H9 (cell line): ENCODE data around the gene ZNF430. TPM values are rescaled to one million over a fixed set of nuclear protein-coding genes. Genes with fewer than 3 reads are reported as not detected.
"Not testable (repeated sequence)": the region's sequence is repeated elsewhere in the genome, so short reads cannot be mapped to it uniquely, and the experiment has no call there.

Source experiments
- DNase-seq: peaks from one replicate; pipeline ENCODE4 v3.0.0-alpha.2; 2017
- H2AFZ ChIP-seq: one replicate; pipeline ENCODE4 v1.6.1; 2013; ENCODE audit warnings: mild to moderate bottlenecking, low read length, control low read depth, moderate library complexity
- H2AK5ac ChIP-seq: 2 replicates; pipeline ENCODE4 v1.6.1; 2013; ENCODE audit warnings: low read length, control low read depth, mixed read lengths; ENCODE audit not compliant: insufficient read length
- H2BK120ac ChIP-seq: one replicate; pipeline ENCODE4 v1.6.1; 2013; ENCODE audit warnings: low read depth, mild to moderate bottlenecking, low read length, control low read depth, inconsistent platforms; ENCODE audit not compliant: poor library complexity, severe bottlenecking
- H2BK12ac ChIP-seq: 2 replicates; pipeline ENCODE4 v1.6.1; 2013; ENCODE audit warnings: low read length, control low read depth, mixed read lengths, low read depth; ENCODE audit not compliant: insufficient read length
- H2BK15ac ChIP-seq: 2 replicates; pipeline ENCODE4 v1.6.1; 2013; ENCODE audit warnings: low read depth, low read length, control low read depth
- H2BK20ac ChIP-seq: one replicate; pipeline ENCODE4 v1.6.1; 2013; ENCODE audit warnings: low read depth, mild to moderate bottlenecking, low read length, control low read depth, inconsistent platforms; ENCODE audit not compliant: poor library complexity, severe bottlenecking
- H2BK5ac ChIP-seq: 2 replicates; pipeline ENCODE4 v1.6.1; 2013; ENCODE audit warnings: low read length, control low read depth, mixed read lengths; ENCODE audit not compliant: insufficient read length
- H3K14ac ChIP-seq: 2 replicates; pipeline ENCODE4 v1.6.1; 2013; ENCODE audit warnings: low read length, control low read depth; ENCODE audit not compliant: insufficient read depth
- H3K18ac ChIP-seq: 2 replicates; pipeline ENCODE4 v1.6.1; 2013; ENCODE audit warnings: low read depth, mild to moderate bottlenecking, mixed read lengths, low read length, control low read depth; ENCODE audit not compliant: insufficient read length
- H3K23ac ChIP-seq: 2 replicates; pipeline ENCODE4 v1.6.1; 2013; ENCODE audit warnings: low read length, control low read depth, mixed read lengths, low read depth; ENCODE audit not compliant: insufficient read length
- H3K23me2 ChIP-seq: 2 replicates; pipeline ENCODE4 v1.6.1; 2013; ENCODE audit warnings: low read depth, mild to moderate bottlenecking, mixed read lengths, low read length, control low read depth; ENCODE audit not compliant: insufficient read length, poor library complexity, severe bottlenecking
- H3K27ac ChIP-seq: 2 replicates; pipeline ENCODE4 v1.5.1; 2013; ENCODE audit warnings: low read length, control low read depth, mixed read lengths, low read depth; ENCODE audit not compliant: insufficient read length
- H3K27me3 ChIP-seq: 2 replicates; pipeline ENCODE4 v1.6.1; 2013; ENCODE audit warnings: low read length, control low read depth, inconsistent platforms; ENCODE audit not compliant: insufficient read depth
- H3K4ac ChIP-seq: 2 replicates; pipeline ENCODE4 v1.6.1; 2013; ENCODE audit warnings: low read depth, mild to moderate bottlenecking, control low read depth, inconsistent platforms, low read length, moderate library complexity
- H3K4me1 ChIP-seq: 2 replicates; pipeline ENCODE4 v1.6.1; 2013; ENCODE audit warnings: low read length, control low read depth, inconsistent platforms; ENCODE audit not compliant: insufficient read depth
- H3K4me2 ChIP-seq: 2 replicates; pipeline ENCODE4 v1.6.1; 2013; ENCODE audit warnings: low read length, control low read depth, mixed read lengths; ENCODE audit not compliant: insufficient read length, insufficient read depth
- H3K56ac ChIP-seq: 2 replicates; pipeline ENCODE4 v1.6.1; 2013; ENCODE audit warnings: low read depth, mild to moderate bottlenecking, mixed read lengths, low read length, control low read depth; ENCODE audit not compliant: insufficient read length
- H3K79me1 ChIP-seq: 2 replicates; pipeline ENCODE4 v1.6.1; 2013; ENCODE audit warnings: low read depth, mild to moderate bottlenecking, moderate library complexity, low read length, control low read depth, inconsistent platforms; ENCODE audit not compliant: insufficient read depth, poor library complexity, severe bottlenecking
- H3K79me2 ChIP-seq: 2 replicates; pipeline ENCODE4 v1.6.1; 2013; ENCODE audit warnings: low read length, control low read depth, inconsistent platforms; ENCODE audit not compliant: insufficient read depth
- H3K9ac ChIP-seq: 2 replicates; pipeline ENCODE4 v1.6.1; 2013; ENCODE audit warnings: low read length, control low read depth, mixed read lengths; ENCODE audit not compliant: insufficient read length; ENCODE audit errors: extremely low read depth
- H3K9me3 ChIP-seq: one replicate; pipeline ENCODE4 v1.6.1; 2013; ENCODE audit warnings: low read depth, low read length, inconsistent platforms; ENCODE audit not compliant: control insufficient read depth
- H3T11ph ChIP-seq: one replicate; pipeline ENCODE4 v1.6.1; 2013; ENCODE audit warnings: mild to moderate bottlenecking, low read length, control low read depth, inconsistent platforms
- H4K20me1 ChIP-seq: one replicate; pipeline ENCODE4 v1.6.1; 2013; ENCODE audit not compliant: control insufficient read depth, insufficient read length, insufficient read depth
- H4K5ac ChIP-seq: 2 replicates; pipeline ENCODE4 v1.6.1; 2013; ENCODE audit warnings: low read depth, mild to moderate bottlenecking, mixed read lengths, low read length, control low read depth; ENCODE audit not compliant: insufficient read length
- H4K8ac ChIP-seq: replicated peaks from 2 replicates; pipeline ENCODE4 v1.6.1; 2013; ENCODE audit warnings: low read length, control low read depth, mixed read lengths, low read depth; ENCODE audit not compliant: insufficient read length
- H4K91ac ChIP-seq: 2 replicates; pipeline ENCODE4 v1.6.1; 2013; ENCODE audit warnings: low read depth, mild to moderate bottlenecking, moderate library complexity, mixed read lengths, low read length, control low read depth; ENCODE audit not compliant: insufficient read length
- H3K27ac Mint-ChIP-seq, 3 experiments: 2 replicates in 2 of 3; 3 replicates in 1 of 3; pipeline ENCODE4 v1.8.0; 2020 to 2021; ENCODE audit warnings: mixed read lengths in 3 of 3, mild to moderate bottlenecking in 1 of 3, moderate library complexity in 1 of 3
- H3K27me3 Mint-ChIP-seq: 2 replicates; pipeline ENCODE4 v1.8.0; 2021; ENCODE audit warnings: low read depth, mild to moderate bottlenecking, moderate library complexity, mixed read lengths
- H3K36me3 Mint-ChIP-seq, 3 experiments: 2 replicates in 2 of 3; 3 replicates in 1 of 3; pipeline ENCODE4 v1.8.0; 2020 to 2021; ENCODE audit warnings: low read depth in 3 of 3, mixed read lengths in 3 of 3; ENCODE audit not compliant: insufficient read depth in 1 of 3
- H3K4me1 Mint-ChIP-seq, 2 experiments: 2 replicates each; pipeline ENCODE4 v1.8.0; 2020; ENCODE audit warnings: mixed read lengths in 2 of 2
- H3K4me3 Mint-ChIP-seq, 2 experiments: 2 replicates in 1 of 2; 3 replicates in 1 of 2; pipeline ENCODE4 v1.8.0; 2020 to 2021; ENCODE audit warnings: mild to moderate bottlenecking in 2 of 2, mixed read lengths in 2 of 2, moderate library complexity in 1 of 2
- H3K9me3 Mint-ChIP-seq, 2 experiments: 2 replicates in 1 of 2; 3 replicates in 1 of 2; pipeline ENCODE4 v1.8.0; 2020; ENCODE audit warnings: mild to moderate bottlenecking in 2 of 2, mixed read lengths in 2 of 2, moderate library complexity in 1 of 2
- WGBS: extraction: QIAGEN DNeasy Blood & Tissue Kit; methylation state at CpG from one replicate; pipeline ENCODE4 v1.1.7; 2013; ENCODE audit warnings: missing lambda C conversion rate, low lambda C conversion rate, mixed read lengths; ENCODE audit not compliant: insufficient read length; ENCODE audit errors: extremely low coverage; 5-methylcytosine and 5-hydroxymethylcytosine counted together
- total RNA-seq: library from RNA; stranded (reverse); gene quantifications from 2 replicates; pipeline ENCODE4 v1.2.1, GENCODE V29; 2021
- TF ChIP-seq, protein P1 (sequence below): fragments of 200-600 bp; sonication (generic); conservative IDR thresholded peaks from 3 replicates; pipeline ENCODE4 v1.8.0; 2021; ENCODE audit warnings: antibody characterized with exemption, mild to moderate bottlenecking

Gene ZNF430
- total RNA-seq, 1 experiment from 2014 or later, result 17.7 TPM

DNA sequence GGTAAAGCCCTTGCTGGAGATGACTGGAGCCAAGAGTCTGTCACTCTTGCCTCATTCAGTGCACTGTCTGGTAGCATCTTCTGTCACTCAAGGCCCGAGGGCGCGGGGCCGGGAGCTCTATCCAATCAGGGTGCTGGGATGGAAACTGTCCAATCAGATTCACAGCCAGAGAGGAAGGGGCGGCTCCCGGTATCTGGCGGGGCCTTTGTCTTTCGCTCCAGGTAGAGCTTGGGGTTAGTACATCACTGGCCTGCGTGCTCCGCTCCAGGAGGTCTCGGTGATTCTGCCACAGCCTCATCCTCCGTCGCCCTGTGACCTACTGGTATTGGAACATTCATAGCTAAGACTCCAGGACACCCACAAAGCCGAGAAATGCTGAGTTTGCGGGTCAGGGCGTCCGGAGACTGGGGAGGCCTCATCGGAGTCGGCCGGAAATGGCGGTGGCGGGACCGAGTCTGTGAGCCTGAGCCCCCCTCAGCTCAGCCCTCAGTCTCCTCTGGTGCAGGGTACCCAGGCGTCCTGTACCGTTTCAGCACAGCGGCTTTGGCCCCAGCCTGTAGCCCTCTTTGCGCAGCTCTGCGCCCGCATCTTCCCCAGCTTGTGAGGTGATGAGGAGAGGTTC, 20.6 kb upstream of the ZNF430 start:
- Histone ChIP-seq H2BK120ac (no peak overlapping the region), H3K9ac (peak overlapping the region; percentile 98), H4K20me1 (no peaks in the 10 kb centered on the region), H3T11ph (no peak overlapping the region), H2AK5ac (no peak overlapping the region), H4K5ac (peak overlapping the region; percentile 94), H3K79me1 (no peaks in the 10 kb centered on the region), H3K4me2 (peak overlapping the region; percentile 68), H2AFZ (no peak overlapping the region), H3K79me2 (no peaks in the 10 kb centered on the region), H3K23me2 (peaks cover 4% of the 10 kb centered on the region), H2BK15ac (no peak overlapping the region), H2BK20ac (no peak overlapping the region), H3K4ac (no peak overlapping the region; the same call in 1 of the 2 replicates), H4K91ac (no peak overlapping the region), H2BK5ac (peak overlapping the region; percentile 92), H4K8ac (peak overlapping the region; percentile 96), H2BK12ac (no peak overlapping the region), H3K27me3 (no peaks in the 10 kb centered on the region), H3K18ac (peak overlapping the region; percentile 99), H3K4me1 (no peaks in the 10 kb centered on the region; the same call in 1 of the 2 replicates), H3K9me3 (no peaks in the 10 kb centered on the region), H3K23ac (no peak overlapping the region), H3K27ac (peak overlapping the region; percentile 44), H3K56ac (no peak overlapping the region), H3K14ac (peak overlapping the region; percentile 99)
- Mint-ChIP-seq H3K27me3 (no peaks in the 10 kb centered on the region), H3K4me3 (peak overlapping the region; percentile 98 to 99), H3K36me3 (peaks cover 3 to 6% (median 5%) of the 10 kb centered on the region in 3 experiments; a peak in 4 of 7 replicates), H3K27ac (peak overlapping the region; percentile 89 to 100 (median 99); a peak in 6 of 7 replicates), H3K4me1 (peaks cover 22% of the 10 kb centered on the region in 2 experiments), H3K9me3 (peaks cover 0 to 4% of the 10 kb centered on the region in 2 experiments; a peak in 2 of 5 replicates)
- peak; percentile 96 for DNase-seq
- TF ChIP-seq, protein P1, sequence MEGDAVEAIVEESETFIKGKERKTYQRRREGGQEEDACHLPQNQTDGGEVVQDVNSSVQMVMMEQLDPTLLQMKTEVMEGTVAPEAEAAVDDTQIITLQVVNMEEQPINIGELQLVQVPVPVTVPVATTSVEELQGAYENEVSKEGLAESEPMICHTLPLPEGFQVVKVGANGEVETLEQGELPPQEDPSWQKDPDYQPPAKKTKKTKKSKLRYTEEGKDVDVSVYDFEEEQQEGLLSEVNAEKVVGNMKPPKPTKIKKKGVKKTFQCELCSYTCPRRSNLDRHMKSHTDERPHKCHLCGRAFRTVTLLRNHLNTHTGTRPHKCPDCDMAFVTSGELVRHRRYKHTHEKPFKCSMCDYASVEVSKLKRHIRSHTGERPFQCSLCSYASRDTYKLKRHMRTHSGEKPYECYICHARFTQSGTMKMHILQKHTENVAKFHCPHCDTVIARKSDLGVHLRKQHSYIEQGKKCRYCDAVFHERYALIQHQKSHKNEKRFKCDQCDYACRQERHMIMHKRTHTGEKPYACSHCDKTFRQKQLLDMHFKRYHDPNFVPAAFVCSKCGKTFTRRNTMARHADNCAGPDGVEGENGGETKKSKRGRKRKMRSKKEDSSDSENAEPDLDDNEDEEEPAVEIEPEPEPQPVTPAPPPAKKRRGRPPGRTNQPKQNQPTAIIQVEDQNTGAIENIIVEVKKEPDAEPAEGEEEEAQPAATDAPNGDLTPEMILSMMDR, result no peak
- no CpG with 5 or more reads among the region's 29 CpGs for WGBS

DNA sequence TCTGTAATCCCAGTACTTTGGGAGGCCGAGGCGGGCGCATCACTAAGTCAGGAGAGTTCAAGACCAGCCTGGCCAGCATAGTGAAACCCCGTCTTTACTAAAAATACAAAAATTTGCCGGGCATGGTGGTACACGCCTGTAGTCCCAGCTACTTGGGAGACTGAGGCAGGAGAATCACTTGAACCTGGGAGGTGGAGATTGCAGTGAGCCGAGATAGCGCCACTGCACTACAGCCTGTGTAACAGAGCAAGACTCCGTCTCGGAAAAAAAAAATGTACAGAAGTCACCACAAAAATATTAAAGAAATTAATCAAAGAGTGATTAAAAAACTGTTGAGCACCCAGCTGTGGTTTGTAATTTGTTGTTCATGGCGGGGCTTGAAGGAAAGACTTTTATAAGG, 781 bp downstream of the ZNF430 start:
- not testable (repeated sequence) for H3K9me3 Mint-ChIP-seq, H2BK15ac ChIP-seq, H3K79me2 ChIP-seq, H3K9me3 ChIP-seq, H2BK20ac ChIP-seq, H3K79me1 ChIP-seq, H2AK5ac ChIP-seq, H3K27me3 ChIP-seq, H3T11ph ChIP-seq, H4K91ac ChIP-seq, H3K56ac ChIP-seq, DNase-seq, H2BK12ac ChIP-seq, H3K23ac ChIP-seq, H3K4ac ChIP-seq, H4K8ac ChIP-seq, H3K18ac ChIP-seq, H2BK5ac ChIP-seq, H3K4me1 ChIP-seq, H3K27ac ChIP-seq, H2AFZ ChIP-seq, H3K14ac ChIP-seq, H3K23me2 ChIP-seq, H3K27me3 Mint-ChIP-seq, H4K20me1 ChIP-seq, H2BK120ac ChIP-seq, H4K5ac ChIP-seq
- Mint-ChIP-seq H3K27ac (peak overlapping the region in 2 of 3 experiments; percentile 99; a peak in 5 of 7 replicates), H3K4me1 (peaks cover 19 to 24% of the 10 kb centered on the region in 2 experiments), H3K4me3 (peak overlapping the region; percentile 99), H3K36me3 (peaks cover 15 to 42% (median 37%) of the 10 kb centered on the region in 3 experiments)
- peak overlapping the region; percentile 67 for H3K4me2 ChIP-seq
- WGBS, result no CpG with 5 or more reads among the region's 11 CpGs
- peak overlapping the region; percentile 78 for H3K9ac ChIP-seq
